PFSK-1 (cell line): ENCODE data around the gene RPUSD4.

Experiments
- FOXP2 ChIP-seq: optimal IDR thresholded peaks from 2 replicates; pipeline ENCODE3; 2011; ENCODE audit warnings: borderline replicate concordance, control low read depth, inconsistent platforms; ENCODE audit not compliant: insufficient read depth; ENCODE audit errors: extremely low read length, extremely low read depth
- POLR2AphosphoS5 ChIP-seq: IDR thresholded peaks from 2 replicates; pipeline ENCODE4 v1.6.1; 2012; ENCODE audit warnings: low read depth, mild to moderate bottlenecking, control low read depth, low read length, moderate library complexity
- SIN3A ChIP-seq: IDR thresholded peaks from 2 replicates; pipeline ENCODE4 v1.6.1; 2012; ENCODE audit warnings: mild to moderate bottlenecking, low read length, moderate library complexity, borderline replicate concordance; ENCODE audit not compliant: insufficient read depth
- TAF1 ChIP-seq: IDR thresholded peaks from 2 replicates; pipeline ENCODE4 v1.6.1; 2012; ENCODE audit warnings: low read length, control low read depth, borderline replicate concordance; ENCODE audit not compliant: insufficient read depth
- TF ChIP-seq, protein P1 (sequence below), 2 experiments: IDR thresholded peaks; 2 replicates each; pipeline versions ENCODE4 v1.6.1 to v1.8.0; 2011 to 2012; ENCODE audit warnings: low read depth in 2 of 2, low read length in 2 of 2, control low read depth in 1 of 2, inconsistent platforms in 1 of 2, mild to moderate bottlenecking in 1 of 2, moderate library complexity in 1 of 2; ENCODE audit not compliant: insufficient read depth in 1 of 2

Gene RPUSD4

GRCh38 chr11:126154691-126155090, 56.8 kb downstream of the RPUSD4 start:
- TF ChIP-seq, protein P1, sequence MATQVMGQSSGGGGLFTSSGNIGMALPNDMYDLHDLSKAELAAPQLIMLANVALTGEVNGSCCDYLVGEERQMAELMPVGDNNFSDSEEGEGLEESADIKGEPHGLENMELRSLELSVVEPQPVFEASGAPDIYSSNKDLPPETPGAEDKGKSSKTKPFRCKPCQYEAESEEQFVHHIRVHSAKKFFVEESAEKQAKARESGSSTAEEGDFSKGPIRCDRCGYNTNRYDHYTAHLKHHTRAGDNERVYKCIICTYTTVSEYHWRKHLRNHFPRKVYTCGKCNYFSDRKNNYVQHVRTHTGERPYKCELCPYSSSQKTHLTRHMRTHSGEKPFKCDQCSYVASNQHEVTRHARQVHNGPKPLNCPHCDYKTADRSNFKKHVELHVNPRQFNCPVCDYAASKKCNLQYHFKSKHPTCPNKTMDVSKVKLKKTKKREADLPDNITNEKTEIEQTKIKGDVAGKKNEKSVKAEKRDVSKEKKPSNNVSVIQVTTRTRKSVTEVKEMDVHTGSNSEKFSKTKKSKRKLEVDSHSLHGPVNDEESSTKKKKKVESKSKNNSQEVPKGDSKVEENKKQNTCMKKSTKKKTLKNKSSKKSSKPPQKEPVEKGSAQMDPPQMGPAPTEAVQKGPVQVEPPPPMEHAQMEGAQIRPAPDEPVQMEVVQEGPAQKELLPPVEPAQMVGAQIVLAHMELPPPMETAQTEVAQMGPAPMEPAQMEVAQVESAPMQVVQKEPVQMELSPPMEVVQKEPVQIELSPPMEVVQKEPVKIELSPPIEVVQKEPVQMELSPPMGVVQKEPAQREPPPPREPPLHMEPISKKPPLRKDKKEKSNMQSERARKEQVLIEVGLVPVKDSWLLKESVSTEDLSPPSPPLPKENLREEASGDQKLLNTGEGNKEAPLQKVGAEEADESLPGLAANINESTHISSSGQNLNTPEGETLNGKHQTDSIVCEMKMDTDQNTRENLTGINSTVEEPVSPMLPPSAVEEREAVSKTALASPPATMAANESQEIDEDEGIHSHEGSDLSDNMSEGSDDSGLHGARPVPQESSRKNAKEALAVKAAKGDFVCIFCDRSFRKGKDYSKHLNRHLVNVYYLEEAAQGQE (IDR thresholded peaks at IDR 0.05; ENCODE audit: insufficient read depth in 1 of 2, low read depth in 2 of 2, low read length in 2 of 2): no peak
- TF ChIP-seq TAF1 (no peak), FOXP2 (no peak), POLR2AphosphoS5 (no peak), SIN3A (no peak)

- TF ChIP-seq TAF1: 0 out of 2 replicates have a peak, but pooled peaks have one; percentile 44
- peak; percentile 68; the same call in 1 of the 2 replicates for TF ChIP-seq SIN3A
- TF ChIP-seq, protein P1 (IDR thresholded peaks at IDR 0.05; ENCODE audit: insufficient read depth in 1 of 2, low read depth in 2 of 2, low read length in 2 of 2): peak in 1 of 2 experiments; percentile 58; a peak in 2 of 4 replicates
- peak; percentile 43; the same call in 1 of the 2 replicates for TF ChIP-seq POLR2AphosphoS5
- peak; percentile 51 for TF ChIP-seq FOXP2
Measured at GRCh38 chr11:126153972-126154371, 57.5 kb downstream of the RPUSD4 start.

- TF ChIP-seq SIN3A: no peak
- no peak for TF ChIP-seq POLR2AphosphoS5
- TF ChIP-seq, protein P1 (IDR thresholded peaks at IDR 0.05; ENCODE audit: insufficient read depth in 1 of 2, low read depth in 2 of 2, low read length in 2 of 2): no peak
- no peak for TF ChIP-seq FOXP2
- no peak for TF ChIP-seq TAF1
Measured at GRCh38 chr11:126153006-126153405, 58.4 kb downstream of the RPUSD4 start.

GRCh38 chr11:126152586-126152985, 58.9 kb downstream of the RPUSD4 start:
- no peak for TF ChIP-seq POLR2AphosphoS5
- TF ChIP-seq SIN3A: no peak
- TF ChIP-seq, protein P1 (IDR thresholded peaks at IDR 0.05; ENCODE audit: insufficient read depth in 1 of 2, low read depth in 2 of 2, low read length in 2 of 2): no peak
- TF ChIP-seq TAF1: no peak
- no peak for TF ChIP-seq FOXP2
